Stimulated activated CD4-positive, alpha-beta T cell treated with anti-CD3 and anti-CD28 coated beads, Interleukin-4, amount 100 ng/mL, for 4 hours (primary cell): ENCODE results near the gene ARHGEF28.

Source experiments
- DNase-seq, 2 experiments: peaks; one replicate each; pipeline ENCODE4 v3.0.0-alpha.2; 2020

The ARHGEF28 gene

DNA sequence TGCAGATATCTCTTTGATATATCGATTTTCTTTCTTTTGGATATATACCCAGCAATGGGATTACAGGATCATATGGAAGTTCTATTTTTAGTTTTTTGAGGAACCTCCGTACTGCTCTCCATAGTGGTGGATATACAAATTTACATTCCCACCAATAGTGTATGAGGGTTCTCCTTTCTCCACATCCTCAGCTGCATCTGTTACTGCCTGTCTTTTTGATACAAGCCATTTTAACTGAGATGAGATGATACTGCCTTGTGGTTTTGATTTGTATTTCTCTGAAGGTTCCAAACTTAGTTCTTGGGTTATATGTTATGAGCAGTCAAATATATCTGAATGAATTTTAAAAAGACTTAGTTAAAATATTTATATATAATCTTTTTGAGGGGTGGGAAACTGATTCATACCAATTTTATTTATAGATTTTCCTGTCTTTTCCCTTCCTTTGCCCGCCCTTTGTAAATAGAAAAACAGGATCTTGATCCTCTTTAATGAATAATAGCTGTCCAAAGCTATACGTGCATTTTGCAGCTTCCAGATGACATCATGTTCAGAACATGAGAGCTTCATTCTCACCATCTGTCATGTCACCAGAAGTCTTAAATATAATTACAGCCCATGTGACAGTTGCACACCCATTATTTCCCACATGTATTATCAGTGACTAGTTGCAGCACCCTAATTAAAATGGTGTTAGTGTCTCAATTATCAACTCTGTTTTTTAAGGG lies 6.2 kb upstream of the ARHGEF28 start:
- no peak for DNase-seq

DNA sequence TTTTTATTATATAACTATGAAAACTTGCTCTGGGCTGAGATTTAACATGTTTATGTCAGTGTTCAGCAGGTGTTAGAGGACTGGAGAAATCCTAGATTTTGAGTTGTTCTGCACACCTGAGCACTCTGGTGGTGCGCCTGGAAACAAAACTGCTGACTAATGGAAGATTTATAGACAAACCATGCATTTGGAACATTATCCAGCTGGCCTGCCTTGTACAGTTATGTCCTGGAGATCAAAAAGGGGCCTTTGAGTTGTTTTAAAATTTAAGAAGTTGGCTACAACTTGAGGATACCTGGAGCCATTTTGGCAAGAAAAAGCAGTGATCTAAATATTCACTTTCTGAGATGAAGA lies 5.7 kb upstream of the ARHGEF28 start:
- DNase-seq: no peak

DNA sequence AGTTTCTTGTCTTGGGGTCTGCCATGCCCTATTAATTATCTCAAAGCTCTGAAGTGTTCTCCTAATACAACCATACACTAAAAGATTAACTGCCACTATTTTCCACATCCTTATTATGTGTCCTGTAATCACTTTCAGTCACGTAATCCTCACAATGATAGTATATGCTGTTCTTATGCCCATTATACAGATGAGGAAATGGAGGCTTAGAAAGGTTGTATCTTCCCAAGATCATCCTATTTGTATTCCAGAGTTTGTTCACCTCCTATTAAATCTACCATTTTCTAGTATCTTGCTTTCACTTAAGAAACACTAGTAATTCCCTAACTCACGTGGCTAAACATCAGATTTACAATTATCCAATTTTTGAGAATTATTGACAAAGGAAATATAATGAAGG lies 2.9 kb upstream of the ARHGEF28 start:
- no peak for DNase-seq

DNA sequence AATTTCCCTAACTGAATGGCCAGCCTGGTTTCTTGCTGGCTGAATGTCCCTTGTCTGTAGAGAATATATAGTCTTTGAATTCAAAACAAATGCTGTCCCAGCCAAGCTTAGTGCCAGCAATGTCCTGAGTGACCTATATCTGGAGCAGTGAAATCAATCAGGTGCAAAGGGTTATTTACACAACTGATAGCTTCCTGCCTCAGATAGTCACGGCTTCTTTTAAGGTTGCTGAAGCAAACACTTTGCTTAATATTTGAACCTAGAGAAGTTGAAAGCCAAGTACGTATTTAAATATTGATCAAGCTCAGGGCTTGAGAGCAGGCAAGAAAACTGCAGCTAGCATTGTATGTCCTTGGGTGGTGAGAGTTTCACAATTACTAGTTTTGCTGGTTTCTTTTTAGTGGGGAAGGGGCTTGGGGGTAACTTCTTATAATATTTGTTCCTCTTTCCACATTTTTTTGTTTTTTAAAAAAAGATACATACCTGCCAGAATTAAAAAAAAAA lies 2.0 kb upstream of the ARHGEF28 start:
- DNase-seq: no peak

DNA sequence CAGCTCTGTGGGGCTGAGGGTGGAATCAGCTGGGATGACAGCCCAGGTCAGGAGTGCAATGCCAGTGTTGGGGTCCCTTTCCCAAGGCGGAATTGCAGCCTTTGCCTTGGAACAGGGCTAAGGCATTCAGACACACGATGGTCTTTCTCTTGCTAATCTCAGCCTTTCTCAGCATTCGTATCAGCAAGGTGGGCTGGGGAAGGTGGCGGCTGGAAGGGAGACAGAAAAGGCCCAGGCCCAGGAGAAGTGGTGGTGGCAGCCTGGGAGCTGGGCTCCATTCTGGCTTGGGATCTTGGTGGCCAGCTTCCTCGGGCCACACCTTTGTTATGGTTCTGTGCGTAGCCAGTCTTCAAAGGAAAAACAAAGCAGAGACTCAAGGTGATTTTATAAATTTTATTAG lies 1.1 kb upstream of the ARHGEF28 start:
- DNase-seq: no peak

DNA sequence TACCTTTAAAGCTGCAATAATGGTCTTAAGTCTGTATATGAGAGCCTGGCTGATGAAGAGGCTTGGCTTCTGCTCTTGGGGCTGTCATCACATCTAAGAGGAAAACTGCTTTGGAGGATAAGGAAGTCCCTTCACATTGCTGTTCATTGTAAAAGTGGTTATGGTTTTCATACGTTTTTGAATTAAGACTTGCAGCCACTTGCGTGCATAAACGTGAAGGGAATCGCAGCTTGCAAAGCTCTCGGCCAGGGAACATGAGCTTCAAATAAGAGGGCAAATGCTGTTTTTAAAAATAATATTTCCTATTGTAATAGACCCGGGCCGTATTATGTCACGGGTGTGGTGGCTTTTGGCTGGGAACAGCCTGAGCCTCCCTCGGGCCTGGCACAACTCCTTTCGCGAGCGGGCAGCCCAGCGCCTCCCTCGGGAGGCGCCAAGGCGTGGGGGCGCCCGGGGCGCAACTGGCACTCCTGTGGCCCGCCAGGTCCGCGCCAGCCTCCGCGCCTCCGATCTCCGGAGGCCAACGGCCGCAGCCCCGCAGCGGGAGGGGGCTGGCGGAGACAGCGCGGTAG lies 538 bp upstream of the ARHGEF28 start:
- DNase-seq: no peak

DNA sequence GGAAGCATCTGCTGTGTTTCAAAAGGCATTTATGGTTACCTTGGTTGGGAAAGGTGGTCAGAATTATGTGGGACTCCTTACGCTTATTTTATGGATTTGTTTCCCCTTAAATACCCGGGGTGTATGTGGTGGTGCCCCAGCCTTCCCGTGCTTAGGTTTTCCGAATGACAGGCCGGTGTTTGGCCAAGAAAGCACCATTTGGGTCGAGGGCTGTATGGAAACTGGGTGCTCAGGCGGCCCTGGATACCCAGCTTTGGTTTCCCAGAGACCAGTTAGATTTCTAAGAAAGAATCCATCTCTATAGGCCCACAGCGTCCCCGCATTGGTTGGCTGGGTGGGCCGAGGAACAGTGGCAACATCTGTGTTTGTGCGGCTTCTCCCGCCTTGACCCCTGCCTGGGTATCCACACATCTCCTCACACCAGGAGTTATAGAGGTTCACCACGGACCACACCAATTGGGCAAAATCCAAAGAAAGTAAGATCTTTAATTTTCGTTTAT lies 868 bp downstream of the ARHGEF28 start:
- DNase-seq: no peak

DNA sequence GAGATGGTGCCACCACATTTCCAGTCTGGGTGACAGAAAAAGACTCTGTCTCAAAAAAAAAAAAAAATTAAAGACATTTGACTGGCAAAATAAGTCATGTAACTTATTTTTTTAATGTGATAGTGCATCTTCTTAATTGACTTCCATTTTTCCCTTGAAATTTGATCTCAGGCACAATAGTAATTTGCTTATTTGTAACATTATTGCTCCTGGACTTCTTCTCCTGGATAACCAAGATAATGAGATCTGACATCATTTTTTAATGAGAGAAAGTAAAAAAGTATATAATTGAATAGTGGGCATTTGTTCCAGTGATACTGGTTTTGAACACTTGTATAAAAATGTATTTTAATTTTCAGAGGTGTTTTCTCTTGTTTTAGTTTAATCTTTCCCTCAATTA lies 3.5 kb downstream of the ARHGEF28 start:
- DNase-seq: no peak

DNA sequence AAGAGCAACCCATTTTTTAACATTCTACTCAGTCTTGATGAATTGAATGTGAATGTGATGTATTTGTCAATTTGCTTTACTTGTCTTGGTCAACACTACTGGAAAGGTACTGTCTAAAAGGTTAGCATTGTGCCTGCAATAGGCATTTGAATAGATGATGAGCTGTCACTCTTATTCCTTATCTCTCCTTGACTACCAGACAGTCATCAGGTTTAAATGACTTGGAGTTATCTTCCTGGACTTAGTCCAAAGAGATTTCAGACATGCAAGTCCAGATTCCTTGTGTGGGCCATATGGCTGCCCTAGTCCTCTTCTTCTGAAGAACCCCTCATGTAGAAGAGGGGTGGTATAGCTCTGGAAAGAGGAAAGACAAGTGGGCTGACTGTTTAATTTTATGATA lies 4.8 kb downstream of the ARHGEF28 start:
- DNase-seq: no peak

DNA sequence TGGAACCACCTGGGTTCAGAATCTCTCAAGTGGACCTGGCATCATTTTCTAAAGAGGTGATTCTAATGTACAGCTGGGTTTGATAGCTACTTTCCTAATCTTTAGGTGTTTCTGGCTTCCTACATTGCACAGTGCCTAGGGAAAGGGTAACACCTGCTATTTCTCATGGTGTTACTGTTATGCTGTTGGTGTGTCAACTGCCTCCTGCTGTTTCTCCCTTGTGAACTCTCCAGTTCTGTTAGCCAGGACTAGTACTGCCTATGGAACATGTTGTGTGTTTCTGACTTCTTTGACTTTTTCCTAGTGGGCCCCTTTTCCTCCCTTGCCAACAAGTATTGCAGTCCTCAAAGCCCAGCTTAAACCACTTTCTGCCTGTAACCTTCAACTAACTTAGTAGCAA lies 5.5 kb downstream of the ARHGEF28 start:
- DNase-seq: no peak

DNA sequence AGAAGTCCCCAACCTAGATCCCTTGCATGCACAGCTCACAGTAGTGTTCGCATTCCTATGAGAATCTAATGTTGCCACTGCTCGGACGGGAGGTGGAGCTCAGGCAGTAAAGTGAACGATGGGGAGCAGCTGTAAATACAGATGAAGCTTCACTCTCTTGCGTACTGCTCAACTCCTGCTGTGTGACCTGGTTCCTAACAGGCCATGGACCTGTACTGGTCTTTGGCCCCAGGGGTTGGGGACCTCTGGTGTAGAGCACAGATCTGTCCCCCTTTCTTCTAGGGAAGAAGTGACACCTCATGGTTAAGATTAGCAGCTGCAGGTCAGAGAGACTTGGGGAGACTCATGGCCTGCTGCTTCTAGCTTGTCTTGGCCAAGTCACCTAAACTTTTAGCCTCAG lies 7.1 kb downstream of the ARHGEF28 start:
- DNase-seq: no peak

DNA sequence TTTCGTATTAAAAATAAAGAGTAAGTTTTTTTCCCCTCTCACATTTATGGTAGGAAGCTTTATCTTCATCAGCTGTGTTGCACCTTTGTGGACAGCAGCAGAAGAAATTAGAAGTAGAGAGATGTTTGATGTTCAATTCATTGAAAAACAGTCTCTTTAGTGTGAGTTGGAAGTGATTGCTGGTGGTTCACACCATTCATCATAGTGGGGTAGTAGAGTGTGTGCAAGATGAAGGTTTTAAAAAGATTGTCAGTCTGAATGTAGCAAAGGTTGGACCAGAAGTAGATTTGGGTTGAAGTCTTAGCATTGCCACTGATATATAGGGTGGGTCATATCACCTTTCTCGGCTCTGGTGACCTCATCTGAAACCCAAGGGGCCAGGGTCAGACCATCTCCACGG lies 10.4 kb downstream of the ARHGEF28 start:
- no peak for DNase-seq

DNA sequence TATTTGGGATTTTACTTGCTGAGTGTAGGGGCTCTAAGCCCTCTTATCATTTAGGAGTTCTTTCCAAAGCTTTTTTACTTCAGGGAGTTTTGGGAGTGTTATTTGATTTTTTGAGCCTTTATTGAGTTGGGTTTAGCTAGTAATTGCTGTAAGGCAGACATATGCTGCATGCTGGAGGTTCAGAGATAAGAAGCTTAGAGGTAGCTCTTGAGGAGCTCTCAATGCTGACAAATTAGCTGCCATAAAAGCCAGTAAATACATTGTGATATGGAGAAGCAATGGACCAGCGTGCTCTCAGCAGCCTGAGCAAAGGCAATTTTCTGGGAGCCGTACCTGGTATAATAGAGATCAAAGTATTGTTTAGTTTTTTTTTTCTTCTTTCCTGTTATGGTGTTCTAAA lies 11.6 kb downstream of the ARHGEF28 start:
- DNase-seq: no peak

DNA sequence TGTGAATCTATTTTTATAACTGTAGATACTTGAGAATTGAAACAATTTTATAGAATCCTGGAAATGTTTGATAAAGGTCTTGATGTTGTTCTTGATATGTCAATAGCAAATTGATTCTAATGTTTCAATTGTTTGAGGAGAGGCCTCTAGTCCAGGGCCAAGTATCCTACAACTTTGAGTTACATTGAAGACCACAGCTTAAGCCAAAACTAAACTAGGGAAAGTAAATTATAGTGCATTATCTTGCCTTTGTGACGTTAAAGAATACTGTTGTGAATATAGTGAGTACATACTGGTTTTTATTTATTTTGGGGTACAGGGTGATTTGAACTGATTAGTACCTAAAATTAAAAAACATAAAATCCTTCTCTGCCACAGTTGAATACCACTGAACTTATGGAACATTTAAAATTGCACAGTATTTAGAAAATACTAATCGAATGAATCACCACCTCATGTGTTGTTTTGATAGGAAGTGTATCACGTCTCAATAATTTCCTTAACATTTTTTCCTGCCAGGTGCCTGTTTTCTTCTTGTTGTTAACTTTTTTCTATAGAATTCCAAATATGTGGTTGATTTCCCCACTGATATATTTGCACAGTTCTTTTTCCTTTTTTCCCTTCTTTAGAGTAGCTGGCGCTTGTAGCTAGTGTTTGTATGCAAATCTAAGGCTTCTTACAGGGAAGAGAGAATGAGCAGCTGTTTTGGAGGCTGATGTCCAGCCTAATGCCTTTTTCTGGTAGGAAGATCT lies 12.5 kb downstream of the ARHGEF28 start:
- no peak for DNase-seq

DNA sequence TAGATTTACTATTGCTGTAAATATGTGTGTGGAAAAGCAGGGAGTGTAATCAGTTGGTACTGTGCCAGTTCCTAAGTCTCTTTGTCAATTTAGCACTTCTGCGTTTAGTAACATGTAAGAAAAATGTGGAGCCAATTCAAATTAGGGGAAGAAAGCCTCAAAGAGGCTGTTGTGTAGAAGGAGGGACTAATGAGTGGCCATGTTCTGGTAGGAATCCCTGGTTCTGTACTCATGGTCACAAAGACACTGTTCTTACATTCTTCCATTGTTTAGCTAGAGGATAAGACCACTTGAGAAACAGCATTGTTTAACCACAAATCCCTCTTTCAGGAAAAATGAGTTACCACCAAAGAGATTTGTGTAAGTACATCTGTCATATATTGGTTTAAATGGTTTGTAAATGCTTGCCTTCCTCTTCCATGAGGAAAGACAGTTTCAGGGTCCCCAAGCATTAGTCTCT lies 14.9 kb downstream of the ARHGEF28 start:
- no peak for DNase-seq

DNA sequence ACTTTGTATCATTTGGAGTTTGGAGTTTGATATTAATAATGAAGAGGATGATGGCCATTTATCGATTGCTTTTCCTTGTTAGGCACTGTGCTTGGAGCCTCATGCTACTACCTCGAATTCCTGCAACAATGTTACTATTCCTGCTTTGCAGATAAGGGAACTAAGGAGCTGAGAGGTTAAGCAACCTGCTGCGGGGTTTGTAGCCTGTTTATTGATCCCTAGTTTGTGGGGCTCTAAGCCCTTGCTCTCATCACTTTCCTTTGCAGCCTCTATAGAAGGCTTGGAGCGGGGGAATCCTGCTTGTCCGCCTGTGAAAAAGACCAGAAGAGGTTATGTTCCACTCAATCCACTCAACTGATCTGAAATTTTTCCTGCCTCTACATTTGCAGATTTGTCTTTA lies 15.8 kb downstream of the ARHGEF28 start:
- no peak for DNase-seq

DNA sequence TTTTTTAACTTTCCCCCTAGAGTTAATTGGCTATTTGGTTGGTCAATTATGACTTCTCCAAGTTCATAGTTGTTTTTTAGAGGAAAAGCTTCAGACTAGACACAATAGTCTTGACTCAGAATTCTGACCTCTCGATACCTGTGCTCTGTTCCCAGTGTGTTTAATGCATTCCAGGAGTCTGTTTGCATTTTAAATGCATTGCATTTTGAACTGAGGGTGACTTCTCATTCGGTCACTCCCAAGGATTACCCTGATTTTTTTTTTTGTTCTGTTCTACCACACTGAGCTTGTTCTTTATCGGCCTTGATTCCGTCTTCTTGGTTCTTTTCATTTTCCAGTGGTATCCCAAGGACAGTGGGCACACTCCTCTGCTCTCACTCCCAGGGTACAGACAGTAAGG lies 16.3 kb downstream of the ARHGEF28 start:
- DNase-seq: no peak

DNA sequence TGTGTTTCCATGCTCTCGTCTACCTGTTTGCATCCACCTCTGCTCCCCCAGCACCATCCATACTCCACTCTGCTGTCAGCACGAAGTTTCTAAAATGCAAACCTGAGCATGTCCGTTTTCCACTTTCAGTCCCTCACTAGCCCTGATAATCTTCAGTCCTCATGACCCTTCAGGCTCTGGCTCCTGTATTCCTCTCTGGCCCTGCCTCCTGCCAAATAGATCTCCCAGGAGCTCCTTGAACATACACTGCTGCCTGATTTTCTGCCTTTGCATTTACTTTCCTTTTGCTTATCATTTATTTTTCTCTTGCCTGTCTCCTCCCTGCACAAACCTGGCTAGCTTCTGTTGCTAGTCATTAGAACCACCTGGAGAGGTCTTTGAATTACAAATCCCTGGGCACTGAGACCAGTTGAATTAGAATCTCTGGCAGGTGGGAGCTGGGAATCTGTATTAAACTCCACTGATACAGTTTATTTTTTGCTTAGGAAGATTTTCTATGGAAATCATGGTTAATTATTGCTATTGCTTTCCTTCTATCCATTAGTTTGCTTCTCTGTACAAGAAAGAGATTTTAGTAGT lies 18.5 kb downstream of the ARHGEF28 start:
- DNase-seq: no peak

DNA sequence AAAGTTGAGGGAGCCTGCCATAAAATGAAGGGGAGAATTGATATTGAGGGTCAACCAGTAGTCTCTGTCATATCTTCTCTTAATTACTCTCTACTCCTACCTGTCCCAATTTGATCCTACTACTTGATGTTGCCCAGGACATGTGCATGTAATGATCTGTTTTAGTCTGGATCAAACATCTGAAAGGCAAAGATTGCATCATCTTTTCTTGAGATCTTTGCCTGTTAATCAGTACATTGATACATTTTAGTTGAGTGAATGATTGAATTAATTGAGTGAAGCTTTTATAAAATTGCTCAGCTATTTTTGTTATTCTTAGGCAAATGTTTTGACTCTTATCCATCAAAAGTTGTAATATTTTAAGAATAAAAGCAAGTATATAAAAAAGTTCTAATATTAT lies 21.7 kb downstream of the ARHGEF28 start:
- DNase-seq: no peak

DNA sequence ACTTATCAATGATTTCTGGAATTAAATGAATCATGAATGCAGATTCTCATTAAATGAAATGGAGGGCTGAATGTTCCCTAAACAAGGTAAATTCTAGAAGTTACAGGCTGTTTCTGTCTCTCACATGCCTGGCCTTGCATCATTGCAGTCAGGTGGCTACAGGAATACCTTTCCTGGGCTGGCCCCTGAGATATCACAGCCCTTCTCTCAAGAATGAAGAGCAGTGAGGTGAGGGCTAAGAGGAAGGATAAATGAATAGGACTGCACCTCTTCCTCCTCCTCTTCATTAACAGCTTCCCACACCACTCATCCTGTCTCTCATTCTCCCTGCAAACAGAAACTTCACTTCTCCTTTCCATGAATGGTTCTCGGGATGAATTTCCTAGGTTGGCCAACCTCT lies 22.5 kb downstream of the ARHGEF28 start:
- no peak for DNase-seq

DNA sequence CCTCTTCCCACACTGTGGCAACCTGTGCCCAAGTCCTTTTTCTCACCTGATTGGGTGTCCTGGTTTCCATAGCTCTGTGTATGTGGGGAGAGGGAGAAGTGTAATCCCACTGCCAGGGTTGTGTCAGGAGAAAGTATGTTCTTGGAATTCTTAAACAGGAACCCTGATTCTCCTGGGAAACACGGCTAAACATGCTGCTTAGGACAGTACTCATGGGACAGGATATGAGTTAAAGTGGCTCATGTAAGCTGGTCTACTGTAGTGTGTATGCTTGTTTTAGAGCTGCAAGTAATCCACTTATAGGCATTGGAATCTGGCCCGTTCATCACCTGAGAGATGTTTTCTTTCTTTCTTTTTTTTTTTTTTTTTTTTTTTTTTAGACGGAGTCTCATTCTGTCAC lies 23.9 kb downstream of the ARHGEF28 start:
- DNase-seq: no peak

DNA sequence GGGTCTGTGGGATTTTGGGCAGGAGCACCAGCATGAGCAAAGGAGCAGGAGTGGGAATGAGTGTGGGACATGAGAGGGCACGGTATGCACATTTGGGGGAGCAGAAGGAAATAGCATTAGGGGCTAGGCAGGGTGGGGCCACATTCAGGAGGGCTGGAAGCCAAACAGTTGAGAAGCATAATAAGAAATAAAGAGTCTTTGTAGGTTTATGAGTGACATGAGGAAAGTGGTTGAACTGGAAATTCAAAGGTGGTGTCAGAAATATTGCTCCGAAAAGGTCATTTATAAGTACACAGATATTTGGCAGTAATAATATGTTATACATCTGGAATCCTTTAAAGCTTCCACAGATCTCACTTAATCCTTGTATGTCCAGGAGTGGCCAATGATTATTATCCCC lies 26.4 kb downstream of the ARHGEF28 start:
- no peak for DNase-seq

DNA sequence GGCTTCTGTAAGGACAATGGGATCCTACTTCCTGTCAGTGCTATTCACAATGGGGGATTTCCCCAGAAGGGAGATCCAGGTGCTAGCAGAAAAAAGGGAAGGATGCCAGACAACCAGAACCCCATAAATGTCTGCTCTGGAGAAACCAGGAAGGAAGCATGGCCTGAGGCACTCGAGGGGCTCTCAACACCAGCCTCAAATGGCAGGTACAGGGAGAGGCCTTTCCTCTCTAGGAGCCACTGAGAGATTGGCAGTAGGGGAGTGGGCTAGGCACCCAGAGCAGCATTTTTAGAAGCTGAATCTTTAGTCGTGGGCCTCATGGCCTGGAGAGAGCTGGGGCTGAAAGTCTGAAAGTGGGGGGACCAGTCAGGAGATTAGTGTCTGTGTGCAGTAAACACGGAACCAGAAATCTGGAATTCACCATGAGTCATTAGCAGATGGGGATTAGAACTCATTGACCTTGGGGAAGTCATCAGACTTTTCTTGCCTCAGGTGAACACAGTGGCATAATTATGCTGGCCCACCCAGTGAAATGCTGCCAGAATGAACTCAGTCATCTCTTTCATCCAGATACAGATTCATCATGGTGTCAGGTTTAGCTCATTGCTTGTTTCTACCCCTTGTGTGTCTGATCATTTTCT lies 28.3 kb downstream of the ARHGEF28 start:
- no peak for DNase-seq
